Brain microvascular endothelial cell (primary cell): ENCODE measurements around the gene PADI3.
"Not testable (repeated sequence)": the region's sequence is repeated elsewhere in the genome, so short reads cannot be mapped to it uniquely, and the experiment has no call there.

Experiments
- DNase-seq: peaks from one replicate; pipeline ENCODE4 v3.0.0-alpha.2; 2020
- H3K27ac ChIP-seq: fragments of 250-450 bp; sonication (Bioruptor Pico); 2 replicates; pipeline ENCODE4 v1.5.1; 2020; ENCODE audit warnings: mild to moderate bottlenecking, moderate library complexity
- H3K27me3 ChIP-seq: fragments of 250-450 bp; sonication (Bioruptor Pico); replicated peaks from 2 replicates; pipeline ENCODE4 v1.5.1; 2020; ENCODE audit warnings: mild to moderate bottlenecking
- H3K36me3 ChIP-seq: fragments of 250-450 bp; sonication (Bioruptor Pico); replicated peaks from 2 replicates; pipeline ENCODE4 v1.5.1; 2020; ENCODE audit warnings: mild to moderate bottlenecking
- H3K4me3 ChIP-seq: 2 replicates; pipeline ENCODE4 v1.5.1; 2011; ENCODE audit warnings: low read depth, mild to moderate bottlenecking, control low read depth, low read length, moderate library complexity
- in situ Hi-C: cut with HindIII; loops from 2 replicates; pipeline ENCODE4 v1.10.0; 2017; ENCODE audit warnings: low sequenced_read_pairs, low pct_ligation_motif_present
- TF ChIP-seq, protein P1 (sequence below): IDR thresholded peaks from 2 replicates; pipeline ENCODE4 v1.5.1; 2011; ENCODE audit warnings: low read depth, mild to moderate bottlenecking, moderate library complexity, low read length, control low read depth, inconsistent platforms; ENCODE audit errors: missing control alignments

PADI3 gene

GRCh38 chr1:17237561-17237903 is 11.4 kb upstream of the PADI3 start:
- Histone ChIP-seq H3K4me3 (no peak overlapping the region), H3K27ac (no peak overlapping the region), H3K36me3 (no peaks in the 10 kb centered on the region), H3K27me3 (no peaks in the 10 kb centered on the region)
- DNase-seq: no peak
- TF ChIP-seq, protein P1, sequence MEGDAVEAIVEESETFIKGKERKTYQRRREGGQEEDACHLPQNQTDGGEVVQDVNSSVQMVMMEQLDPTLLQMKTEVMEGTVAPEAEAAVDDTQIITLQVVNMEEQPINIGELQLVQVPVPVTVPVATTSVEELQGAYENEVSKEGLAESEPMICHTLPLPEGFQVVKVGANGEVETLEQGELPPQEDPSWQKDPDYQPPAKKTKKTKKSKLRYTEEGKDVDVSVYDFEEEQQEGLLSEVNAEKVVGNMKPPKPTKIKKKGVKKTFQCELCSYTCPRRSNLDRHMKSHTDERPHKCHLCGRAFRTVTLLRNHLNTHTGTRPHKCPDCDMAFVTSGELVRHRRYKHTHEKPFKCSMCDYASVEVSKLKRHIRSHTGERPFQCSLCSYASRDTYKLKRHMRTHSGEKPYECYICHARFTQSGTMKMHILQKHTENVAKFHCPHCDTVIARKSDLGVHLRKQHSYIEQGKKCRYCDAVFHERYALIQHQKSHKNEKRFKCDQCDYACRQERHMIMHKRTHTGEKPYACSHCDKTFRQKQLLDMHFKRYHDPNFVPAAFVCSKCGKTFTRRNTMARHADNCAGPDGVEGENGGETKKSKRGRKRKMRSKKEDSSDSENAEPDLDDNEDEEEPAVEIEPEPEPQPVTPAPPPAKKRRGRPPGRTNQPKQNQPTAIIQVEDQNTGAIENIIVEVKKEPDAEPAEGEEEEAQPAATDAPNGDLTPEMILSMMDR: no peak
- in situ Hi-C loops: no loop called here

DNA sequence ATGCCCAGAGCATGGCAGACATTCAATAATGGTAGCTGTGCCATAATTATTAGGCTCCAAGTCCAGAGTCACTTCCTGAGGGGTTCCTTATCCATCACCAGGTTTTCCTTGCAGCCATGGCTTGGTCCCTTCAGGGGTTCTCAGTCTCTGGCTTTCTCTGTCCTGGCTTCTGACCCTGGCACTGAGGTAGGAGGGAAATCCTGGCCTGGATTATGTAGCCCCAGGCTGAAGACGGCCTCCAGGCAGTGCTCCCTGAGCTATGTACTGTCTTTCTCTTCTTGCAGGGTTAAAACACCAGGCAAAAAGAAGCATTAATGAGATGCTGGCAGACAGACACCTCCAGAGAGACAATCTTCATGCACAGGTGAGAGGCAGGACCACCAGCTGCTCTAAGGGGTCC is 9.5 kb upstream of the PADI3 start:
- peak; percentile 90 for DNase-seq
- H3K36me3 ChIP-seq: no peaks in the 10 kb centered on the region
- TF ChIP-seq, protein P1: no peak
- in situ Hi-C loops: no loop called here
- H3K4me3 ChIP-seq: no peak overlapping the region
- H3K27ac ChIP-seq: no peak overlapping the region
- H3K27me3 ChIP-seq: no peaks in the 10 kb centered on the region

DNA sequence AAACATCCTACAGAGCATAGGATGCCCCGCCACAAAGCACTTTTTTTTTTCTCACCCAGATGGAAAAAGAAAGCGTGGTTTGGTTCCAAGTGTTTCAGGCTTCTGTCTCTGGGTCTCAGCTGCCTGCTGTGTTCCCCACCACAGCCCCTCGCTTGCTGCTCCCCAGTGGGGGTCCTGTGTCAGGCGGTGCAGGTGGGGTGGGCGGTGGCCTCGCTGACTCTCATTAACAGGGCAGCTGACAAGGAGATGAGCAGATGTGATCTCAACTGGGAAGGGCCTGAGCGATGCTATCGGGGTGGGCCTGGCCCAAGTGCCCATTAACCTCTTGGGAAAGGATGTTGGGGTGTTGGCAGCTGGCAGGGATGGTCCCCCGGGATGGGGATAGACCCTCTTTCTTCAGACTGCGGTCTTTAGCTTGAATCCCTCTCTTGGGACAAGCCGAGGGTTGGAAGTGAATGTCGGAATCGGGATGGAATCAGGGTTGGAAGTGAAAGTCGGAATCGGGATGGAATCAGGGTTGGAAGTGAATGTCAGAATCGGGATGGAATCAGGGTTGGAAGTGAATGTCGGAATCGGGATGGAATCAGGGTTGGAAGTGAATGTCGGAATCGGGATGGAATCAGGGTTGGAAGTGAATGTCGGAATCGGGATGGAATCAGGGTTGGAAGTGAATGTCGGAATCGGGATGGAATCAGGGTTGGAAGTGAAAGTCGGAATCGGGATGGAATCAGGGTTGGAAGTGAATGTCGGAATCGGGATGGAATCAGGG is 7.7 kb upstream of the PADI3 start:
- H3K27me3 ChIP-seq, H3K4me3 ChIP-seq, in situ Hi-C loops, H3K36me3 ChIP-seq, H3K27ac ChIP-seq, DNase-seq: not testable (repeated sequence)

DNA sequence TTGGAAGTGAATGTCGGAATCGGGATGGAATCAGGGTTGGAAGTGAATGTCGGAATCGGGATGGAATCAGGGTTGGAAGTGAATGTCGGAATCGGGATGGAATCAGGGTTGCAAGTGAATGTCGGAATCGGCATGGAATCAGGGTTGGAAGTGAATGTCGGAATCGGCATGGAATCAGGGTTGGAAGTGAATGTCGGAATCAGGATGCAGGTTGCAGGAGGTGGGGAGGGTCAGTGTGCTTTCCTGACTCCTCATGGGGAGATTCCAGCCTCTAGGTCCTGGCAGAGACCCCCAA is 7.2 kb upstream of the PADI3 start:
- H3K36me3 ChIP-seq, H3K27me3 ChIP-seq, in situ Hi-C loops, H3K4me3 ChIP-seq, H3K27ac ChIP-seq, DNase-seq: not testable (repeated sequence)

GRCh38 chr1:17243274-17243673 is 5.6 kb upstream of the PADI3 start:
- Histone ChIP-seq H3K36me3 (no peaks in the 10 kb centered on the region), H3K27ac (no peak overlapping the region), H3K27me3 (no peaks in the 10 kb centered on the region), H3K4me3 (no peak overlapping the region)
- TF ChIP-seq, protein P1: no peak
- in situ Hi-C loops: no loop called here
- no peak for DNase-seq

- no peak for DNase-seq
- TF ChIP-seq, protein P1: no peak
- Histone ChIP-seq H3K4me3 (no peak overlapping the region), H3K27me3 (no peaks in the 10 kb centered on the region), H3K36me3 (no peaks in the 10 kb centered on the region), H3K27ac (no peak overlapping the region)
- in situ Hi-C loops: no loop called here
These were observed 3.8 kb upstream of the PADI3 start for GRCh38 chr1:17244821-17245740.
